GM19395 (cell line): ENCODE data around the gene FMN1.

Source experiments
- ATAC-seq: cut with Tn5 transposase; IDR thresholded peaks from one replicate; pipeline ENCODE4 v1.9.1; 2021; ENCODE audit warnings: mild to moderate bottlenecking, moderate library complexity; ENCODE audit not compliant: unreplicated experiment

Gene FMN1

DNA sequence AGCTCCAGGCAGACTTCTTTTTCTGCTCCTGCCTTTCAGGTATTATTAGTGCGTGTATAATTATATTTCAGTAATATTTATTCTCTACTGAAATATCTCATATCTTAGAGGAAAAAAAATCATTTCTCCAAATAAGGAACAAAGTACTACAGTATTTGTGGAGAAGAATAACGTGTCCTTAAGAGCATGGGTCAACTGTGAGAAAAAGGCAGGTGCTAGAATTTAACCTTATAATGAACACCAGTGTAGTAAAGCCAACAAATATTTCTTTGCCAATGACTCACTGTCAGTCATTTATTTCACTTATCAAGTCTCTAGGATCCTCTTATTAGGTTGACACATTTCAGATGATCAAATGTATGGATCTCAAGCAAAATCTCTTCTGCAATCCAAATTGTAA is 293.3 kb downstream of the FMN1 start:
- ATAC-seq, result no peak

DNA sequence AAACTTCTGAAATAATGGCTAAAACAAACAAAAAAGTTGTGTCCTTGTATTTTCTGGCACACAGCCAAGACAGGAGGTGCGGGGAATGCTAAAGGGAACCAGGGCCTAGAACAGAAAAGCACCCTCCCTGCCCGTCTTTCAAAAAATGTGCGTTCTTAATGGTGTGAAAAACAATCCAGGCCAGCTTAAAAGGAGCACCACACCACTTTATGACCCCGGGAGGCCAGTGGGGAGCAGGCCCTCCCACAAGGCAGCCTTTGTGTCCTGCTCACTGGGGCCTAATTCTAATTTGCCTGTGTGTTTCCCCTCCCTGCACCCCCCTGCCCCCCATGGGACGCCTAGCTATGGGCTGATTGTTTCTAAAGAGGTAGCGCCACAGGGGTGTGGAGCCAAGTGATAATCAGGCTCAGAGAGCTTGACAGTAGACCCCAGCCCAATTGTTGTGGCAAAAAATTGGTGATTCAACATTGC is 295.4 kb downstream of the FMN1 start:
- no peak for ATAC-seq

DNA sequence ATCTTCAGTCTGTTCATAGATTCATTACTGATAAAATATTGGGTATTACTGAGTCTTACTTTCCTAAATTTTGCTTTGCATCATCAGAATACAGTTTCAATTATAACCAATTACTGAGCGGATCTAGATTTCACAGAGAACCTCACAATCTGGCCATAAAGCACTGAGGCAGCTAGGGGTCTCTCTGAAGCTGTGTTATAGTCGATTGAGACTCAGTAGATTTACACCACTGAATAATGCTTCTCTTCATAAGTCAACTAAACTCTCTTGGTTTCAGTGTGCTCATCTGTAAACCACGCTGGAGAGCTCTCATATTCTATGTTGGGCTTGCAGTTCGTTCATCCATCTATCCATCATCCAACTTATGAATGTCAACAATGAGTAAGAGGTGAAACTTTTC is 296.1 kb downstream of the FMN1 start:
- no peak for ATAC-seq

GRCh38 chr15:32893421-32893820 is 301.1 kb downstream of the FMN1 start:
- no peak for ATAC-seq

DNA sequence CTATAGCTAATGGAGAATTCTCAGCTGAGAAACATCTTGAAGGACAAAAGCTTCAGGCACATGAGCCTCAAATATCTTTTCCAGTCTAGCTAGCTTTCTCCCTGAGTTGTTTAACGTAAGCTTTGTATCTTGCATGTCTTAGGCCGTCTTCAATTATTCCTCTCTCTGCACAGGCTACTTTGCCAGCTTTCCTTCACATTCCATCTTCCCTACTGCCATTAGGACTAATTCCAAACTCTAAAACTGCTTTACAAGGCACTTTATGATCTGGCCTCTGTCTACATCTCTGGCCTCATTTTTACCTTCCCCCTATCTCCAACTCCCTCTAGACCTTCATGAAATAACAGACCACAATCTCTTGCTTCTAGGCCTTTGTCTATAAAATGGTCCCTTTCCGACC is 305.3 kb downstream of the FMN1 start:
- ATAC-seq, result no peak

GRCh38 chr15:32888221-32888761 is 306.2 kb downstream of the FMN1 start:
- no peak for ATAC-seq

GRCh38 chr15:32887090-32887489 is 307.4 kb downstream of the FMN1 start:
- ATAC-seq, result no peak

- ATAC-seq, result no peak
Observed at GRCh38 chr15:32886459-32886858, 308.1 kb downstream of the FMN1 start.

DNA sequence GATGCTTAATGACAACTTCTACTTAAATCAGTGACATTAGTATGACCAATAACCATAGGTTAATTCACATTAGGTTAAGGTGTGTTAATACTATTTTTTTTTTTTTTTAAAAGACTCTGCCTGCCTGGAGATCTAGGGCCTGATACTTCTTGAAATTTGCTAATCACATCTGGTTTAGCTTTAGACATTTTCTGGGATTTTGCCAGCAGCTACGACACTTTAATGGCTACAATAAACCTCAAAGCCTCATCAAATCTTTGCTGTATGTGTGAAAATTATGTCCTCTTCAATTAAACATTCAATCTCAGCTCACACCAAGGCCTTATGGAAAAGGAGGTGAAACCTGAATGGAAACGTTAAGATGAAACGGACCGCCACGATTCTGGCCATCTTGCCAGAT is 308.8 kb downstream of the FMN1 start:
- ATAC-seq, result no peak

DNA sequence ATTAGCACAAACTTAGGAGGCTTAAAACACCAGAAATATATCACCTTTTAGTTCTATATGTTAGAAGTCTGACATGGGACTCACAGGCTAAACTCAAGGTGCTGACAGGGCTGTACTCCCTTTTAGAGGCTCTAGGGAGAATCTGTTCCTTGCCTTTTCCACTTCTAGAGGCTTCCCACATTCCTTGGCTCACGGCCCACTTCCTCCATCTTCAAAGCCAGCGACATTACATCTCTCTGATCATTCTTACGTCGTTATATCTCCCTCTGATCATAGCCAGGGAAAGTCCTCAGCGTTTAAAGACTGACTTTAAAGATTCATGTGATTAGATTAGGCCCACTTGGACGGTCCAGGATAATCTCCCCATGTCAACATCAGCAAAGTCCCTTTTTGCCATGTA is 310.4 kb downstream of the FMN1 start:
- no peak for ATAC-seq

- no peak for ATAC-seq
Observed at GRCh38 chr15:32882955-32883354, 311.6 kb downstream of the FMN1 start.

DNA sequence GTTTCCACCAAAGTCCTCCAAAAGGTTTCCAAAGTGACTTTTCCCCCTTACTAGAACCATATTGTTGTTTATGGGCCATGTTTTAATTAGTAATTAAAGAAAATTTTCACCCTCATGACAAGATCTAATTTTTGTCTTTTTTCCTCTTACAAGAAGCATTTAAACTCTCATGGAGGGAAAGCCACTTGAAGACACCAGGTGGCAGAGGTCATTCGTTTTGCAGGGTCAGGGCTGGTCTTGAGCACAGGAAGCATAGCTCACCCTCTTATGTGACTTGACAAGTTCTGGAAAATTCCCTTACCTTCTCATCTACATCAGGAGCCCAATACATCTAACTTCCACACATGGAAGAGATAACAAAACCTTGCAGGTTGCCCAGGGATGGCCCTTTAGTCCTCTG is 313.0 kb downstream of the FMN1 start:
- ATAC-seq, result no peak

- ATAC-seq, result no peak
Observed at GRCh38 chr15:32880642-32881041, 313.9 kb downstream of the FMN1 start.

DNA sequence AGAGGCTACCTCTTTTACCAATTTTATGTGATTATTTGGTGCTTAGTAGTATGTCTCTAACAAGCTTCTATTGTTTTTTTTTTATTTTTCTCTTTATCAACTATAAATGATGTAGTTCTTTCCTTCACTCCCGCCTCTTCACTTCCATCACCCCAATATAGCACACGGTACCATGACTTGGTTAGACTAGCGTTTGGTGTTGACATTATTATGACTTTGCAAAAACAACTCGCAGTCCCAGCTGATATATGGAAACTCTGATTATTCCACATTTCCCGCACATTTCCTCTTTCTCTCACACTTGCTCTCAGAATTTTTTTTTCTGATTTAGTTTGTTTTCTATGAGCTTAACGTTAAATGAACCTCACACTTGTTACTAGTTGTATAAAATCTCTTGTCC is 314.5 kb downstream of the FMN1 start:
- ATAC-seq, result no peak

- no peak for ATAC-seq
Observed at GRCh38 chr15:32878869-32879805, 315.4 kb downstream of the FMN1 start.

DNA sequence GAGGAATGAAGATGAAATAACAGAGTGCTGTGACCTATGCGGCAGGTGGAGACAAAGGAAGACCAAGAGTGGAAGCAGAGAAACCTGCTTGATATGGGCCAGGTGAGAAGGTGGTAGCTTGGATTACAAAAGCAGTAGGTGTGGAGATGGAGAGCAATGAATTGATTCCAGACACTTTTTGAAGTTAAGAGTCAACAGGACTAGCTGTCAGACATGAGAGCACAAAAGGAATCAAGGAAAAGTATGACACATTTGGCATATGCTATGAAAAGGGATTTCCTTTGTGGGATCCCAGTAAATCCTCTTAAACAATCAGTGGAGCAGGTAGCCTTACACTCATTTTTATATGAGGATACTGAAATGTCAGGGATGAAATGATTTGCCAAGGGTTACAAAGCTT is 316.2 kb downstream of the FMN1 start:
- no peak for ATAC-seq

DNA sequence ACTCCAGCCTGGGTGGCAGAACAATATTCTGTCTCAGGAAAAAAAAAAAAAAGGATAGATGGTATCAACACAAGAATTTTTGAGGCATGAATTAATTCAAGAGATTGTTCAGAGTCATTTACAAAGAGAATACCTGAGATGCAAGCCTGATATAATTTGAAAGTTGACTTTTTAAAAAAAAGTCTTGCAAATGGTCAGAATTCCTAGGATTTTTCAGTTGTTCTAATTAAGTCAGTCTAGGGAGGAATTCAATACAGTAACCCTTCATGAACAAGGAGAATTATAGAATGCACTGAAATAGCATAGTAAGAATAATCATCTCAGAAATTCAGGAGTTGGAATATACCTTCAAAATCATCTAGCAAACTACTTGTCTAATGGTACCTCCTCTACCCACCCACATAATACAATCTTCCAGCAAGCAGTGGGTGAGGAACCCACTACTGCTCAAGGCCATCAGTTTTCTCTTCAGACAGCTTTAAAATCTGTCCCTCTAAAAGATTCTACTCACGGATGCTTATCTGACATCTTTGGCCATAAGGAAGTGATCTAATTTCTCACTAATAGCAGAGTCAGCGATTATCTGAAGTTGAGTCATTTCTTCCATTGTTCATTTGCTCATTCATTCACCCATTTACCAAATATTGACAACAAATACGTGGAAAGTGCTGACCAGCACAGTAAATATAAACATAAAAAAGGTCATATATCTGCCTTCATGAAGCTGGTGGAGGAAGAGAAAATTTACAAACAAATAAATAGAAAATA is 317.1 kb downstream of the FMN1 start:
- no peak for ATAC-seq

GRCh38 chr15:32873284-32874114 is 321.0 kb downstream of the FMN1 start:
- ATAC-seq, result no peak

DNA sequence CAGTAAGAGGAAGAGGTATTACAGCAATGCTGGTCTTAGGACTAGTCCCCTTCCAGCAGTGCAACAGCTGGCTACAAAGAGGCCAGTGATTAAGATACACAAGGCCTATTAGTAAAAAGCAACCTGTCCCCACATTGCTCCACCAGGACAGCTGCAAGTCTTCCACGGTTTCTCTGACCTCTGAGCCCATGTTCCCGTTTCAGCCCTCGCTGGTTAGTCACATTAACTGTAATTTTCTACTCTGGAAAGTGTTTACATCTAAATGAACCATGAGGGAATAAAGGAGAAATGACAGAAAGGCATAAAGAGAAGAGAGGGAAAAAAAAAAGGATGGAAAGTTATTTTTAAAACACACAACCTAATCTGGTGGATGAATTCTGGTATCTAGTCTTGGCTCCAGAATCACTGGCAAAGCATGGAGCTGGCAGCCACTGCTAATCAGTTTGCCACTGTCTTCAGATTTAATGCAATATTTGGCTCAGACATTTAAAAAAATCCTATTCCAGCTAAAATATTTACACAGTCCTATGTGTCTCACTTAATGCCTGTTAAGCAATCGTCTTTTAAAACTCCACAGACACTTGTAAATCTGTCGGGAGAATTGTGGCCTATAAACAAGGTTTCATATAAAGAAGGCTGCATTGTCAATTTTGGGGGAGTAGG is 321.8 kb downstream of the FMN1 start:
- no peak for ATAC-seq

GRCh38 chr15:32871883-32872282 is 322.6 kb downstream of the FMN1 start:
- ATAC-seq, result no peak
